ENCODE data around the gene ZNF438. TPM values are rescaled to one million over a fixed set of nuclear protein-coding genes. Genes with fewer than 3 reads are reported as not detected.

The ZNF438 gene
- total RNA-seq (2021) (2.0 and 2.6 TPM in 2 replicates), Bru-seq, nascent RNA (percentile 49 among the genes with signal in this experiment), BruChase-seq, experiment 1, labeled RNA remaining after a 2-hour chase (percentile 48 among the genes with signal in this experiment), BruChase-seq, experiment 2, labeled RNA remaining after a 6-hour chase (percentile 40 among the genes with signal in this experiment)
- long read RNA-seq, partial matches to known transcripts: 0 of 7 reads
- long read RNA-seq, other reads (novel, unspliced or antisense): 4 of 7 reads

GRCh38 chr10:31031558-31032257, at the start of gene ZNF438:
TSS of gene ZNF438 (minus strand) at chr10:31031865. CDS start at chr10:30877034, 154,831 bp downstream.
- CTCF ChIA-PET: interaction anchor here (0.6 to 0.9 kb wide), 2 partner anchors 12 to 299 kb away, joined by 3 to 5 read pairs; no protein-coding TSS in a partner anchor
- POLR2A ChIA-PET (ENCODE audit: low non-redundant PET): interaction anchor here (0.5 kb wide), 1 partner anchor 162 kb away, joined by 4 read pairs; no protein-coding TSS in a partner anchor
- Histone ChIP-seq H3K4me3 (ENCODE audit: low read depth, low read length, poor library complexity, severe bottlenecking) (peak within 1 kb of the TSS; percentile 66), H3K36me3 (ENCODE audit: insufficient read depth, low read length, poor library complexity, severe bottlenecking) (no peaks in the 10 kb centered on the region), H3K9me3 (ENCODE audit: low read depth, low read length, poor library complexity, severe bottlenecking) (no peaks in the 10 kb centered on the region), H3K27ac (ENCODE audit: low read depth, low read length, poor library complexity, severe bottlenecking) (peak within 1 kb of the TSS; percentile 96), H3K4me1 (ENCODE audit: insufficient read depth, low read length, poor library complexity, severe bottlenecking) (peaks cover 3% of the 10 kb centered on the region), H3K27me3 (replicated peaks; ENCODE audit: insufficient read depth, low read depth, low read length, poor library complexity) (no peaks in the 10 kb centered on the region)
- DNase-seq (ENCODE audit: low spot score): peak; percentile 94
- TF ChIP-seq EZH2 (IDR thresholded peaks at IDR 0.05; ENCODE audit: borderline replicate concordance, low read depth, low read length, poor library complexity, severe bottlenecking): no peak
- TF ChIP-seq CTCF (conservative IDR thresholded peaks at IDR 0.05; ENCODE audit: low read depth, low read length): peak; percentile 47
- BruUV-seq (replicated peaks): no TSS peak
- intact Hi-C loops (cut with micrococcal nuclease; ENCODE audit: unreplicated experiment): no loop called here

GRCh38 chr10:31076610-31076988, 44.9 kb upstream of the ZNF438 start:
- no TSS peak for BruUV-seq (replicated peaks)
- no peak for TF ChIP-seq CTCF (conservative IDR thresholded peaks at IDR 0.05; ENCODE audit: low read depth, low read length)
- no peak for TF ChIP-seq EZH2 (IDR thresholded peaks at IDR 0.05; ENCODE audit: borderline replicate concordance, low read depth, low read length, poor library complexity, severe bottlenecking)
- Histone ChIP-seq H3K4me1 (ENCODE audit: insufficient read depth, low read length, poor library complexity, severe bottlenecking) (no peaks in the 10 kb centered on the region), H3K27me3 (replicated peaks; ENCODE audit: insufficient read depth, low read depth, low read length, poor library complexity) (no peaks in the 10 kb centered on the region), H3K27ac (ENCODE audit: low read depth, low read length, poor library complexity, severe bottlenecking) (no peak overlapping the region), H3K4me3 (ENCODE audit: low read depth, low read length, poor library complexity, severe bottlenecking) (no peak overlapping the region), H3K9me3 (ENCODE audit: low read depth, low read length, poor library complexity, severe bottlenecking) (no peaks in the 10 kb centered on the region), H3K36me3 (ENCODE audit: insufficient read depth, low read length, poor library complexity, severe bottlenecking) (no peaks in the 10 kb centered on the region)
- no peak for DNase-seq (ENCODE audit: low spot score)
- intact Hi-C loops (cut with micrococcal nuclease; ENCODE audit: unreplicated experiment): no loop called here
- POLR2A ChIA-PET (ENCODE audit: low non-redundant PET): no interaction called here
- CTCF ChIA-PET: no interaction called here

GRCh38 chr10:31075881-31076609, 44.4 kb upstream of the ZNF438 start:
- intact Hi-C loops (cut with micrococcal nuclease; ENCODE audit: unreplicated experiment): no loop called here
- BruUV-seq (replicated peaks): no TSS peak

More at GRCh38 chr10:31075881-31076609, 44.4 kb upstream of the ZNF438 start:
- DNase-seq (ENCODE audit: low spot score): no peak
- Histone ChIP-seq H3K4me1 (ENCODE audit: insufficient read depth, low read length, poor library complexity, severe bottlenecking) (no peaks in the 10 kb centered on the region), H3K27me3 (replicated peaks; ENCODE audit: insufficient read depth, low read depth, low read length, poor library complexity) (no peaks in the 10 kb centered on the region), H3K36me3 (ENCODE audit: insufficient read depth, low read length, poor library complexity, severe bottlenecking) (no peaks in the 10 kb centered on the region), H3K27ac (ENCODE audit: low read depth, low read length, poor library complexity, severe bottlenecking) (no peak overlapping the region), H3K9me3 (ENCODE audit: low read depth, low read length, poor library complexity, severe bottlenecking) (no peaks in the 10 kb centered on the region), H3K4me3 (ENCODE audit: low read depth, low read length, poor library complexity, severe bottlenecking) (no peak overlapping the region)
- TF ChIP-seq EZH2 (IDR thresholded peaks at IDR 0.05; ENCODE audit: borderline replicate concordance, low read depth, low read length, poor library complexity, severe bottlenecking) (no peak), CTCF (conservative IDR thresholded peaks at IDR 0.05; ENCODE audit: low read depth, low read length) (no peak)
- ChIA-PET POLR2A (ENCODE audit: low non-redundant PET) (no interaction called here), CTCF (no interaction called here)
